OCI-LY1 (cell line): ENCODE data around the gene FCHO1.

Experiments used
- EZH2 ChIP-seq: fragments of 200-600 bp; sonication (generic), shearing (Covaris generic); IDR thresholded peaks from 2 replicates; pipeline ENCODE4 v1.8.0; 2017; ENCODE audit warnings: borderline replicate concordance, mixed run types, mild to moderate bottlenecking, antibody characterized with exemption, low read length, moderate library complexity, mixed read lengths
- TF ChIP-seq, protein P1 (sequence below): fragments of 200-600 bp; sonication (generic), shearing (Covaris generic); IDR thresholded peaks from 2 replicates; pipeline ENCODE4 v1.5.1; 2017; ENCODE audit warnings: mild to moderate bottlenecking, antibody characterized with exemption, low read length, moderate library complexity, mixed read lengths

DNA sequence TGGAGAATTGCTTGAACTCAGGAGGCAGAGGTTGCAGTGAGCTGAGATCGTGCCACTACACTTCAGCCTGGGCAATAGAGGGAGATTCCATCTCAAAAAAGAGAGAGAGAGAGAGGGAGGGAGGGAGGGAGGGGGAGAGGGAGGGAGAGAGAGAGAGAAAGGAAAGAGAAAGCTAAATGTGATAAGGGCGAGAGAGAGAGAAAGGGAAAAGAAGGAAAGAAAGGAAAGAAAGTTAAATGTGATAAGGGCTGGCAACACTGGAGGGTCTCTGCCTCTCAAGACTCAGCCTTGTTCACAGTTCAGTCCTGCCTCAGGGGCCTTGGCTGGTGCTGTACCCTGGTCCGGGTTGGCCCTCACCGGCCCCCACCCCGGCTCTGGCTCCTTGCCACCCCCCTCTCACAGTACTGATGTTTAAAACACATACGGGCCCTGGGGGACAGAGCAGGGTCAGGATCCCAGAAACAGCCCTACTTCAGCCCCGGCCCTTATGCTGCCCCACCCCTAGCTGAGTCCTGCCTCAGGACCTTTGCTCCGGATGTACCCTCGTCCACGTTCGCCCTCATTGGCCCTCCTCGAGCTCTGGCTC, 28.5 kb upstream of the FCHO1 start:
- TF ChIP-seq, protein P1, sequence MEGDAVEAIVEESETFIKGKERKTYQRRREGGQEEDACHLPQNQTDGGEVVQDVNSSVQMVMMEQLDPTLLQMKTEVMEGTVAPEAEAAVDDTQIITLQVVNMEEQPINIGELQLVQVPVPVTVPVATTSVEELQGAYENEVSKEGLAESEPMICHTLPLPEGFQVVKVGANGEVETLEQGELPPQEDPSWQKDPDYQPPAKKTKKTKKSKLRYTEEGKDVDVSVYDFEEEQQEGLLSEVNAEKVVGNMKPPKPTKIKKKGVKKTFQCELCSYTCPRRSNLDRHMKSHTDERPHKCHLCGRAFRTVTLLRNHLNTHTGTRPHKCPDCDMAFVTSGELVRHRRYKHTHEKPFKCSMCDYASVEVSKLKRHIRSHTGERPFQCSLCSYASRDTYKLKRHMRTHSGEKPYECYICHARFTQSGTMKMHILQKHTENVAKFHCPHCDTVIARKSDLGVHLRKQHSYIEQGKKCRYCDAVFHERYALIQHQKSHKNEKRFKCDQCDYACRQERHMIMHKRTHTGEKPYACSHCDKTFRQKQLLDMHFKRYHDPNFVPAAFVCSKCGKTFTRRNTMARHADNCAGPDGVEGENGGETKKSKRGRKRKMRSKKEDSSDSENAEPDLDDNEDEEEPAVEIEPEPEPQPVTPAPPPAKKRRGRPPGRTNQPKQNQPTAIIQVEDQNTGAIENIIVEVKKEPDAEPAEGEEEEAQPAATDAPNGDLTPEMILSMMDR = no peak
- no peak for TF ChIP-seq EZH2
